Large intestine (tissue), 3 donors: ENCODE data around the gene DNAL1. TPM values are rescaled to one million over a fixed set of nuclear protein-coding genes. Genes with fewer than 3 reads are reported as not detected.

Experiments used
- DNase-seq, 2 donors: peaks; one replicate each; pipeline versions ENCODE4 v3.0.0 to v3.0.0-alpha.2; 2013
- H3K27ac ChIP-seq: one replicate; pipeline ENCODE4 v1.5.1; 2013; ENCODE audit warnings: low read length
- H3K27me3 ChIP-seq: 2 replicates; pipeline ENCODE4 v1.6.1; 2013; ENCODE audit warnings: low read length; ENCODE audit not compliant: control insufficient read depth, insufficient read depth
- H3K36me3 ChIP-seq: 2 replicates; pipeline ENCODE4 v1.6.1; 2013; ENCODE audit warnings: low read length; ENCODE audit not compliant: control insufficient read depth, insufficient read depth
- H3K4me1 ChIP-seq: one replicate; pipeline ENCODE4 v1.6.1; 2013; ENCODE audit warnings: low read length; ENCODE audit not compliant: control insufficient read depth, insufficient read depth
- H3K4me3 ChIP-seq: one replicate; pipeline ENCODE4 v1.5.1; 2013; ENCODE audit warnings: low read length
- H3K9me3 ChIP-seq: one replicate; pipeline ENCODE4 v1.6.1; 2013; ENCODE audit warnings: mild to moderate bottlenecking, low read depth, low read length, moderate library complexity; ENCODE audit not compliant: control insufficient read depth
- WGBS: methylation state at CpG from one replicate; pipeline ENCODE4 v1.1.5; 2013; ENCODE audit warnings: low lambda C conversion rate; ENCODE audit not compliant: insufficient coverage; 5-methylcytosine and 5-hydroxymethylcytosine counted together
- polyA plus RNA-seq: library from polyadenylated mRNA; unstranded; fragments of 120-200 nt; gene quantifications from one replicate; pipeline ENCODE4 v1.2.1, GENCODE V29; 2013

The DNAL1 gene
- polyA plus RNA-seq, 1 donor: 7.2 TPM

- 100% methylated on average over 5 of the region's 5 CpGs for WGBS
These were observed 21.8 kb downstream of the DNAL1 start for GRCh38 chr14:73666583-73666982.

GRCh38 chr14:73667854-73668253 is 23.1 kb downstream of the DNAL1 start:
- Histone ChIP-seq H3K4me1 (no peaks in the 10 kb centered on the region), H3K9me3 (no peaks in the 10 kb centered on the region), H3K4me3 (no peak overlapping the region), H3K36me3 (no peaks in the 10 kb centered on the region), H3K27me3 (no peaks in the 10 kb centered on the region), H3K27ac (no peak overlapping the region)
- no peak for DNase-seq
- WGBS: 100% methylated on average over 2 of the region's 3 CpGs

More at GRCh38 chr14:73666583-73666982, 21.8 kb downstream of the DNAL1 start:
- no peaks in the 10 kb centered on the region for H3K27me3 ChIP-seq
- peaks cover 2% of the 10 kb centered on the region for H3K36me3 ChIP-seq
- H3K4me3 ChIP-seq: no peak overlapping the region
- no peak overlapping the region for H3K27ac ChIP-seq
- no peaks in the 10 kb centered on the region for H3K4me1 ChIP-seq
- no peaks in the 10 kb centered on the region for H3K9me3 ChIP-seq
- DNase-seq: no peak

- Histone ChIP-seq H3K9me3 (no peaks in the 10 kb centered on the region), H3K27ac (no peak overlapping the region), H3K4me1 (no peaks in the 10 kb centered on the region), H3K36me3 (no peaks in the 10 kb centered on the region), H3K4me3 (no peak overlapping the region), H3K27me3 (no peaks in the 10 kb centered on the region)
- DNase-seq: no peak
- WGBS: no CpG with 5 or more reads among the region's 3 CpGs
These were observed 30.2 kb downstream of the DNAL1 start for GRCh38 chr14:73674986-73675385.

- Histone ChIP-seq H3K4me1 (no peaks in the 10 kb centered on the region), H3K27ac (no peak overlapping the region), H3K9me3 (no peaks in the 10 kb centered on the region), H3K4me3 (no peak overlapping the region), H3K27me3 (no peaks in the 10 kb centered on the region), H3K36me3 (no peaks in the 10 kb centered on the region)
- WGBS: no CpG with 5 or more reads among the region's 4 CpGs
- DNase-seq: no peak
These were observed 33.9 kb downstream of the DNAL1 start for GRCh38 chr14:73678698-73679097.

GRCh38 chr14:73680821-73681220 is 36.0 kb downstream of the DNAL1 start:
- Histone ChIP-seq H3K4me3 (no peak overlapping the region), H3K9me3 (no peaks in the 10 kb centered on the region), H3K27me3 (no peaks in the 10 kb centered on the region), H3K4me1 (no peaks in the 10 kb centered on the region), H3K27ac (no peak overlapping the region), H3K36me3 (no peaks in the 10 kb centered on the region)
- WGBS: no CpG with 5 or more reads among the region's 5 CpGs
- no peak for DNase-seq

- DNase-seq: no peak
- H3K27me3 ChIP-seq: no peaks in the 10 kb centered on the region
- H3K36me3 ChIP-seq: peaks cover 7% of the 10 kb centered on the region
- no peaks in the 10 kb centered on the region for H3K9me3 ChIP-seq
- H3K27ac ChIP-seq: no peak overlapping the region
- 100% methylated on average over 1 of the region's 5 CpGs for WGBS
- H3K4me1 ChIP-seq: no peaks in the 10 kb centered on the region
- no peak overlapping the region for H3K4me3 ChIP-seq
These were observed 39.8 kb downstream of the DNAL1 start for GRCh38 chr14:73684627-73685026.

- 100% methylated on average over 2 of the region's 9 CpGs for WGBS
- Histone ChIP-seq H3K4me1 (no peaks in the 10 kb centered on the region), H3K4me3 (no peak overlapping the region), H3K36me3 (peaks cover 7% of the 10 kb centered on the region), H3K27ac (no peak overlapping the region), H3K27me3 (no peaks in the 10 kb centered on the region), H3K9me3 (no peaks in the 10 kb centered on the region)
- no peak for DNase-seq
These were observed 40.5 kb downstream of the DNAL1 start for GRCh38 chr14:73685328-73685727.

- no peaks in the 10 kb centered on the region for H3K4me1 ChIP-seq
- H3K36me3 ChIP-seq: peaks cover 7% of the 10 kb centered on the region
- no peaks in the 10 kb centered on the region for H3K9me3 ChIP-seq
- WGBS: 94% methylated on average over 3 of the region's 3 CpGs
- H3K4me3 ChIP-seq: no peak overlapping the region
- DNase-seq: no peak
- H3K27ac ChIP-seq: no peak overlapping the region
- no peaks in the 10 kb centered on the region for H3K27me3 ChIP-seq
These were observed 42.1 kb downstream of the DNAL1 start for GRCh38 chr14:73686901-73687300.

GRCh38 chr14:73694083-73694482 is 49.3 kb downstream of the DNAL1 start:
- no peak for DNase-seq
- no peak overlapping the region for H3K4me3 ChIP-seq
- H3K27me3 ChIP-seq: no peaks in the 10 kb centered on the region
- no peaks in the 10 kb centered on the region for H3K4me1 ChIP-seq
- H3K36me3 ChIP-seq: peaks cover 2% of the 10 kb centered on the region
- 100% methylated on average over 1 of the region's 2 CpGs for WGBS
- no peak overlapping the region for H3K27ac ChIP-seq
- no peaks in the 10 kb centered on the region for H3K9me3 ChIP-seq

- Histone ChIP-seq H3K36me3 (peaks cover 2% of the 10 kb centered on the region), H3K9me3 (no peaks in the 10 kb centered on the region)
These were observed 50.3 kb downstream of the DNAL1 start for GRCh38 chr14:73695082-73695481.

GRCh38 chr14:73695997-73696396 is 51.2 kb downstream of the DNAL1 start:
- 100% methylated on average over 1 of the region's 2 CpGs for WGBS
- H3K27me3 ChIP-seq: no peaks in the 10 kb centered on the region
- DNase-seq: no peak
- no peaks in the 10 kb centered on the region for H3K4me1 ChIP-seq
- H3K27ac ChIP-seq: no peak overlapping the region
- no peak overlapping the region for H3K4me3 ChIP-seq
- H3K9me3 ChIP-seq: no peaks in the 10 kb centered on the region
- H3K36me3 ChIP-seq: peaks cover 2% of the 10 kb centered on the region

More at GRCh38 chr14:73695082-73695481, 50.3 kb downstream of the DNAL1 start:
- no peak overlapping the region for H3K27ac ChIP-seq
- no peaks in the 10 kb centered on the region for H3K4me1 ChIP-seq
- no peak overlapping the region for H3K4me3 ChIP-seq
- DNase-seq: no peak
- H3K27me3 ChIP-seq: no peaks in the 10 kb centered on the region
- no CpG with 5 or more reads among the region's 2 CpGs for WGBS
